HG02840 (cell line): ENCODE results near the gene TTLL7.
"Not testable (repeated sequence)": the region's sequence is repeated elsewhere in the genome, so short reads cannot be mapped to it uniquely, and the experiment has no call there.

ENCODE experiments used
- ATAC-seq: cut with Tn5 transposase; IDR thresholded peaks from one replicate; pipeline ENCODE4 v1.9.1; 2021; ENCODE audit warnings: mild to moderate bottlenecking, moderate library complexity, moderate number of reproducible peaks; ENCODE audit not compliant: unreplicated experiment, low FRiP score

The TTLL7 gene

DNA sequence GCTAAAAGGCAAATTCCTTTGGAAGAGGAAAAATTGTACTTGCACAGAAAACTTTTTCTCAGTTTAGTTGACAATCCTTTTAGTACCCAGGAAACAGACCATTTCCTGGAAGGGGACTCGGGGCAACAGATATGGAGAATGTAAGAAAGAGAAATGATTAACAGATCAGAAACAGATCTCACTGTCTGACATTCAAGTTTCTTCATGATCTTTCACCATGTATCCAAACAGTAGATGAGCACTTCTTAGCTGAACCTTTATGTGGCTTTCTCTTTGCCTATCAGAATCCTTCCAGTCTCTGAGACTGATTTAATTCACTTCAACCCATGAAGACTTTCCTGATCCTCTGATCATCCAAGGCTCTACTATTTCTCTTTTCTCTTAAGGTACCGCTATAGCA is 2.7 kb downstream of the TTLL7 start:
- no peak for ATAC-seq

DNA sequence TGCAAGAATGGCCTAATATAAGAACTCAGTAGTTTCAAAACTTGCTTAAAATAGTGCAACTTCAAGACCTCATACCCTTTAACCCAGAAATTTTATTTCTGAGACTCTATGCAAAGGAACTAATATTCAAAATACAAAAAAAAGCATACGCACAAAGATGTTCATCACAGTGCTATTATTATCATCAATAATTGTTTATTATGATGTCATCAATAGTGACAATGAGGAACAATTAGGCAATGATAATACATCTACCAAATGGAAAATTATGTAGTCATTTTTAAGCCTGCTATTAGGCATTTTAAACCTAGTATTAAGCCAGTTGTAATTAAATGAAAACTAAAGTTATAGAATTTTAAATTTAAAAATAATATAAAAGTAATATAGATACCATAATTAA is 3.3 kb downstream of the TTLL7 start:
- no peak for ATAC-seq

DNA sequence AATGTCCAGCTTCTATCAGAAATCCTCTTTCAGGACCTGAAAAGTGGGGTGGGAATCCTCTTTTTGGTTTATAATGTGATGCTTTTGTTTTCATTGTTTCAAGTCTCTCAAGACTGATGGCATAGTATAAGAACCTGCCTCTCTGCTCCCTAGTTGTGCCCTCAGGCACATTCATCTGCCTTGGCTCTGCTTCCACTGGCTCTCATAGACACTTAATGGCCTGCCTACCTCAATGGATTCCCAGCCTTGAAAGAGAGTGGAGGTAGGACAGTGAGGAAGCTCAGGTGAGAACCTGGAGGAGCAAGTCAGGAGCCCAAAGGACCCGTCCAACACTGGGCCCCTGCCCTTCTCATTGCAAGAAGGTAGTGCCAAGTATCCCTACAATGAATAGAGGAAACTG is 4.8 kb downstream of the TTLL7 start:
- ATAC-seq = no peak

DNA sequence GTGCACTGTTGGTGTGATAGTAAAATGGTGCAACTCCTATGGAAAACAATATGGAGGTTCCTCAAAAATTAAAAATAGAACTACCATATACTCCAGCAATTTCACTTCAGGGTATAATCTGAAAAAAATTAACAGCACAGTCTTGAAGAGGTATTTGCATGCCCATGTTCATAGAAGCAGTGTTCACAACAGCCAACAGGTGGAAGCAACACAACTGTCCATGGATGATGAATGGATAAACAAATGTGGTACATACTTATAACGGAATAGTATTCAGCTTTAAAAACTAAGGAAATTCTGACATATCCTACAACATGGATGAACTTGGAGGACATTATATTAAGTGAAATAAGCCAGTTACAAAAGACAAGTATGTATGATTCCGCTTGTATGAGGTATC is 8.2 kb downstream of the TTLL7 start:
- ATAC-seq = no peak

DNA sequence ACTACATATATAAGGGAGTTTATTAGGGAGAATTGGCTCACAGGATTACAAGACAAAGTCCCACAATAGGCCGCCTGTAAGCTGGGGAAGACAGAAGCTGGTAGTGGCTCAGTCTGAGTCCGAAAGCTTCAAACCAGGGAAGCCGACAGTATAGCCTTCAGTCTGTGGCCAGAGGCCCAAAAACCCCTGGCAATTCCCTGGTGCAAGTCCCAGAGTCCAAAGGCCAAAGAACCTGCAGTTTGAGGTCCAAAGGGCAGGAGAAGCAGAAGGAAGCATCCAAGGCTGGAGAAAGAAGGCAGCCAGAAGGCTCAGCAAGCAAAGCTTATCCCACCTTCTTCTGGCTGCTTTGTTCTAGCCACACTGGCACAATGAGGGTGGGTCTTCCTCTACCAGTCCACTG is 13.9 kb downstream of the TTLL7 start:
- ATAC-seq = no peak

DNA sequence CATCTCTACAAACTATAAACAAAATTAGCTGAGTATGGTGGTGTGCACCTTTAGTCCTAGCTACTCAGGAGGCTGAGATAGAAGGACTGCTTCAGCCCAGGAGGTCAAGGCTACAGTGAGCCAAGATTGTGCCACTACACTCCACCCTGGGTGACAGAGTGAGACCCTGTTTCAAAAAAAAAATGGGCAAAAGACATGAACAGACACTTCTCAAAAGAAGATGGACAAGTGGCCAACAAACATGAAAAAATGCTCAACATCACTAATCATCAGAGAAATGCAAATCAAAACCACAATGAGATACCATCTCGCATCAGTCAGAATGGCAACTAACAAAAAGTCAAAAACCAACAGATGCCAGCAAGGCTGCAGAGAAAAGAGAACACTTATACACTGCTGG is 15.0 kb downstream of the TTLL7 start:
- ATAC-seq = not testable (repeated sequence)

DNA sequence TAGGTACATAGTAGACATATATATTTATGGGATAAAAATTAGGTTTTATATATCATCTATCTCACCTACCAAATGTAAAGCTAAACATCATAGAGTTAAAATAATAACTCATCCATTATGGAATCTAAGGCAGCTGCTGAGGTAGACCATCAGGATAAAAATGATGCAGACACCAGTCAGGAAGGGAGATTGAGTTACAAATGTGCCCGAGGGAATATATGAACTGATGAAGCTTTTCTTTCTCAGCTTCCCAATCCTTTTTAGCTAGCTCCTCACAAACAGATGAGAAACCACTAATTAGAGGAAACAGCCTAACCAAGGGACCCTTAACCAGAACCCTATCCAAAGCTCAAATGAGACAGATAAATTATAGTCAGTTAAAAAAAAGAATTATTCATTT is 20.9 kb downstream of the TTLL7 start:
- ATAC-seq = no peak

DNA sequence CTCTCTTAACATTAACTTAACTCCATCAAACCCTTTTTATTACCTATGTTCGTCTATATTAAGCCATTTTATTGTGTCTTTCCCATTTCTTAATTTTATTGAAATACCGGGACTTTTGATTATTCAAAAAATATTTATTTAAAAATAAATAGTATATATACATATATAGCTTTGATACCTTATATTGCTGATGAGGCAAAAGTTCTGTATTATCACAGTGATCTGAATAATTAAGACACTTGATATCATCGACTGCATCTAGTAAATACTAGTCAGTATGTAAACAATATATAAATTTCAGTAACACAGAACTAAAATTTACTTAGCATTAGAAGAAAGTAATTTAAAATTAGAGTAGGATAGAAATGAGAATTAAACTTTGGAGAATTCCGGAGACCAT is 22.0 kb downstream of the TTLL7 start:
- ATAC-seq = no peak

DNA sequence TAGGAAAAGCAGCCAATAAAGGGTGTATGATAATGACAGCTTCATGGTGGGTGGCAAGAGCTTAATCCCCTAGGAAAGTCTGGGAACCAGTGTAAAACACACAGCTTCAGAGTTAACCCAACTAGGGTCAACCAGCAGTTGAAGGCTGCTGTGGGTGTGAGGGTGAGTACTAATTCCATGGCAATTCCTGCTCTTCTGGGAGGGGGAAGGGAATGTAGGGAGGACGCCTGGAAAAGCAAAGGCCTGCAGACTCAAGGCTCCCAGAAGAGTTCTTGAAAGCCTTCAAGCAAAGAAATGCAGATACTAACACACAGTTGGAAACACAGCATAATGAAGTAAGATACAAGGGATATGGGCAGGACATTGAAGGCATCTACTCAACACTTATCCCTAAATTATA is 28.1 kb downstream of the TTLL7 start:
- no peak for ATAC-seq

DNA sequence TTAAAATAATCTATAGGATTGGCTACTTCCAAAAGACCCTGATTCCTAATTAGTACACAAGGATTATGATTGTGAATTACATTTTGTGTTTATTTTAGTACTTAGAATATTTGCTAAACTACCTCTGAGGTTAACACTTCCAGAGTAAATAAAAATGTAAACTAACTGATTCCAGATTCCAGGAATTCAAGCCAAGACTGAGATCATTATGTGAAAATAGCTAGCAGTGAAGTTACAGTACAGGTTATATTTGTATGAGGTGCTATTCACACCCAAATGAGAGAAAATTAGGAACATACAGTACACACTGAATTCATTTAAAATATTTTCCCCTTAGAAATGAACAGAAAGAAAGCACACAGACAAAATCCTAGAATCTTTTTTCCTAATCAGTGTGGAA is 28.8 kb downstream of the TTLL7 start:
- no peak for ATAC-seq

DNA sequence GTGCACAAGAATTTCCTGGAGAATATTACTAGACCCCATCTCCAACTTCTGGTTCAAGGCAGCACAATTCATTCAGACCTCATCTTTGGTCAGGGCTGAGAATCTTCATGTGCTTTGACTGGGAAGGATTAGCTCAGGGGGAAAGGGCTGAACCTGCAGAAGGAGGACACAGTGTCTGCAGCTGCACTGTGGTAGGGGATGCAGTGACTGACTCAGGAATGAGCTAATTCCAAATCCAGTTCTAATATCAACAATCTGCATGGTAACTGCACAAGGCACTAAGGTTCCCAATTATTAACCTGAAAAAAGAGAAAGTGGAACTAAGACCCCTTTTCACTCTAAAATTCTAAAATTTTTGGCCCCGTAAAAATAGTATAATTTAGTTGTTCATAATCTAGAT is 31.6 kb downstream of the TTLL7 start:
- no peak for ATAC-seq

DNA sequence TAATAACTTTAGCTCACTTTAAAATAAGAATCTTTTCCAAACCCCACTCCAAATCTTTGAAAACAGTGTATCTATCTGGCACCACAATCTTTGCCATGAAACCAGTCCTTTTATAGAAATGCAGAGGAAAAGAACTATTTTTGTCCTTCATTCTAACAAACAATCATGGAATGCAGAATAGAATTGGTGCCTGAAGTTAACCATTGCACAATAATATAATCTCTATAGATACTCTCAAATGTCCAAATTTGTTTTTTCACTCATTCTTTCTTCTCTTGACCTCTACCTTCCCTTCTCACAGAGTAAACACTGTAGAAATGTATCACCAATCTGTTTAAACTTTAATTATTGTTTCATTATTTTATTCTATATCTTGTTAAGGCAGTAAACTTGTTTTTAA is 34.8 kb downstream of the TTLL7 start:
- no peak for ATAC-seq

DNA sequence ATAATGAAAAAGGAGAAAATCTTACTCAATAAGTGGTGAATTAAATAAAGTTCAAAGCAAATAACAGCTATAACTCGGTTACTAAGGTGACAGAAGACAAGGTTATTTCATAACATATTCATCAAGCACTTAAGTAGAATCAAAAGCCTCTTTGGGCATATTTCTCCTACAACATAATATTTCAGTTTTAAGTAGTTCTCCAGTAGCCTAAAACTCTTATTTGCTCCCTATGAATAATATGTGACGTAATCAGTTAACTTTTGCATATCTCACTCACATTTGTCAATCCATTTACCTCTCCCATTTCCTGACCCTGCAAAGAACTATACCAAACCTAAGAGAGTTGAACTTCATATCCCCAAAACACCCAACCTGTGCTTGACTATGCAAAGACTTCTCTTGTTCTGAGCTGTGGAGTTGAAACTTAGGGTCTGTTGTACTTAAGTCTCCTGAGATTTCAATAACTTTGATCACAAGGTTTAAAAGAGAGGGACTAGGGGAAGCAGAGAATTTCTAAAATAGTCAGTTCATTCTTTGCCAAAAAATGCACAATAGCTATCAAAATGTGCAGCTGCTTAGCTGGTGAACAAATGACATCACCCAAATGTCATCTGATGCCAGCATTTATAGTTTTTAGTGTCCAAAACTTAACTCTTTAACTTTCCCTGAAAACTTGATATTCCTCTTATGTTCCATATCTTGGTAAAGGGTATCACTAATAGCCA is 37.2 kb downstream of the TTLL7 start:
- no peak for ATAC-seq

DNA sequence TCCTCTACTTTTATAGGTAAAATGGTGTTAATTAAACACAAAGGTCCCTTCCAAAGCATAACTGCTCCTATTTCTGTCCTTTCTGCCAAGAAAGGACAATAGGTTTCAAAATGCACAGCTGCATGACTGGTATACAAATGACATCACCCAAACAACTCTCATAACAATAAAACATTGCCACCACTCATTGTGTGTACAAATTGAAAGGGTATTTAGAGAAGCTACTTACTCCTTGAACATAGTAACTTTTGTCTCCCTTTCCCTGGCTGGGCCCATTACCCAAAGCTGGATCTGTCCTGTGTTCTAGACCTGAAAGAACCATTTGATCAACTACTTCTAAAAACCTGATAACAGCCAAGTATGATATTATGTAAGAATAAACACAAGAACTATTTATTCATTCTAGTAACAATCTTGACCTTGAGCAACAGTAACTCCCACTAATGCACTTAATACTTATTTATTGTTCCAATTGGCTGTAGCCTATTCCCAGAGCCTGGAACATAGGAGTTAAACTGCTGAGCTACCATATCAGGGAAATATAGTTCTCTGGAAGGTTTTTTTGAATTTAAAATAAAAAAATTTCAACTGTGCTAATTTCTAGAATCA is 38.2 kb downstream of the TTLL7 start:
- ATAC-seq = no peak

DNA sequence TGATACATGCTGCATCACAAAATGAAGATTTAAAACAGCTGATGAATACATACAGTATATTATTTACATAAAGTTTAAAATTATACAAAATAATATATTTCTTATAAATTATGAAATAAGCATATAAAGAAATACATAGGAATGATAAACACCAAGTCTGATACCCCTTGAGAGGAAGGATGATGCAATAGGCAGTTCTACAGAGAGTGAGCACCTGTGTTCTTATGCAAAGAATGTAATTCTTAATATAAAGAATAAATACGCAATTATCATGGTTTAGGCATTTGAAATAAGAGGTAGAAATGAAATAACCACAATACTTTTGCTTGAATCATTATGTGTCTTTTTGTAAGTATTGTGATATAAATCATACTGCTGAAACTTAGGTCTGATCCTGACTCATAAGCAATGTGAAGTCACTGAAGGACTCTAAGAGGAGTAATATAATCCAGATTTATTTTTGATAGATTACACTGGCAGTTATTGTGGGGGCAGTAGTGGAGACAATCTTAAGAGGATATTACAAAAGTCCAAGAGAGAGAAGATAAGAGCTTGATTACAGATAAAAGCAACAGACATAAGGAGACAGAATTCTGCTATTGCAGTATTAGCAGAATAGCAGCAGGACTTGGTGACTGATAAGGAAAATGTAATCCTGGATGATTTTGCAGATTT is 39.0 kb downstream of the TTLL7 start:
- ATAC-seq = no peak

DNA sequence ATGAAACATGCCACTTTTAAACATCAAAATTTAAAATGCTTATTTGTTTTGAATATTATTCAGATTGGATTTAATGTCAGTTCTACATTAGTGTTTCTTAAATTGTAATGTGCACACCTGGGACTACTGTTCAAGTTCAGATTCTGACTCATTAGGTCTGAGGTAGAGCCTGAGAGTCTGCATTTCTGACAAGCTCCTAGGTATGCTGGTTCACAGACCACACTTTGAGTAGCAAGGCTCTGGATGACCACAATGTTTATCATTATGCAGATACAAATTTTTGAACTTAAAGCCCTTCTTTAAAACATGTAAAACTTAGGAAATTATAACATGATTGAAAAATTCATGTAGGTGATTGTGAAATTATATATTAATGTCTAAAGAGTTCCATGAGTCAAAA is 40.2 kb downstream of the TTLL7 start:
- ATAC-seq = no peak

DNA sequence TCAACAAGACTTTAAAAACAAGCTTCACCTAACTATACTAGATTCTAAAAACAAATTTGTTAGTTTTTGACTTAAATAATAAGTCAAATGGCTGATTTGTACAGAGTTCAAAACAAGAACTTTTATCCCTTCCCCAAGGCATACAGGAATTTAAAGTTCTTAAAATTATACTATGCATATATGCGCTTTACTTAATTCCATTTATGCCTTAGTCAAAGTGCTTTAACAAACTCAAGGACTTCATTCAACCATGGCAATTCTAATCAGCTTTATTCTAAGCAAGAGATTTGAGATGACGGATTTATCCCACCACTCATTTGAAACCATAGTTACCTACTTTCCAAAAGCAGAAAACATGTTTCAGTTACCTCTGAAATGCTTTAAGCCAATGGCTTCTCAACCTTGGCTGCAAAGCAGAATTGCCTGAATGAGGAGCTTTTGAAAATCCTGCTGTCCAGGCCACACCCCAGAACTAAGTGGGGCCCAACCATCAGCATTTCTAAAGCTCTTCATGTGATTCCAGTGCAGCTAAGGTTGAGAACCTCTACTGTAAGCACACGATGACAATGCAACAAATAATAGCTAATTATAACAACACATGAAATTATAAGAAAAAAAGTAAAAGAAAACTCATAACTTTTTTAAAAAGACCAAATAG is 44.6 kb downstream of the TTLL7 start:
- ATAC-seq = no peak

DNA sequence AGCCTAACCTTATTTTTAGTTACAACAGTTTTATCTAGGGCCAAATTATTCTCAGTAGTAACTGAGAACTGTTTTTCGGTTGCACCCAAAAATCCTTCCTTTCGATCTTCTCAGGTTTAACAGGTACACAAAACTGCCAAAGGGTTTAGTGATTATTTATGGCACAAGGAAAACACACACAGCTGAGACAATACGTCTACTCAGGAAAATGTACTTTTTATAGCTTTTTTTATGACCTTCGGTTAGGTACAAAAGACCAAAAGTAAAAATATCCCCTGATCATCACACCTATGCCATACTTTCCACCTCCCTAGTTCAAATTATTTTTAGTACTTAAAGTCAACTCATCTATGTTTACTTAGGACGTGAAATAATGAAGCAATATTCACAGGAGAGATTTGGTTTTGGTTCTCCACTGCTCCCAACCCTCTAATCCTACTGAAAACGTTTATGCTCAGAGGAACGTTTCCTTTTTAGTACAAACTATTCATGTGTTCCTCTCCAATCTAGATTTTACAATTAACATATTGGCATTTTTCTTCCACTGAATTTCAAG is 48.7 kb downstream of the TTLL7 start:
- no peak for ATAC-seq

DNA sequence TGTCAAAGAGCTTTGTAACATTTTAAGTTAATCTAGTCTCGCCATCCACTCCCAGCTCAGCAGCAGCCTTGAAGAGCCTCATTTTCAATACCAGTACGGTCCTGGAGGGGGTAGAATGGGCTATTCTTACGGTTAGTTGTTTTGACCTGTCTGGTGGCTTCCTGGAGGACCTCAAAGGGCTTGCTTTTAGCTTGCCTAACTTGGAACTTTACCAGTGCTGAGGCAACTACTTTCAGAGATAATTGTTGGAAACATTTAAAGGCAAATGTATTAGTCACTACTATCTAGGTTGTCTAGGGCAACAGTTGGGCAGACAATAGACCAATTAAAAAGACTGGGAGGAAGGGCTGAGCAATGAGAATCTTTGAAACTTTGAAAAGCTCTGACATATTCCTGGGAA is 56.0 kb downstream of the TTLL7 start:
- ATAC-seq = no peak

DNA sequence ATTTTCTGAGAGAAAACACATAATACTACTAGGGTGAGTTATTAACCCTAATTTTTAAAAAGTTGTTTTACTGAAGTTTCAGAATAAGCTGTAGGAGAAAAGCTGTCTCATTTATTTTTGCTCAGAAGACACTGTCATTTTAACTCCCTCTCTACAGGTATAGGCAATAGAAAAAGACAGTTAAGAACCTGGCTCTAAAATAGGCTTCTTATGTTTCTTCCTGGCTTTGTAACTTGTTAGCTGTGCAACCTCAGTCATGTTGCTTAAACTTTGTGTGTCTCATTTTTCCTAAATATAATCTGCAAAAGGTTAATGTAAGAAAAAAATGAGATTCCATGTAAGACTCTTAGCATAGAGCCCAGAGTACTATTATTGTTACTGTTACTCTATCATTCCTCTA is 64.4 kb downstream of the TTLL7 start:
- no peak for ATAC-seq

DNA sequence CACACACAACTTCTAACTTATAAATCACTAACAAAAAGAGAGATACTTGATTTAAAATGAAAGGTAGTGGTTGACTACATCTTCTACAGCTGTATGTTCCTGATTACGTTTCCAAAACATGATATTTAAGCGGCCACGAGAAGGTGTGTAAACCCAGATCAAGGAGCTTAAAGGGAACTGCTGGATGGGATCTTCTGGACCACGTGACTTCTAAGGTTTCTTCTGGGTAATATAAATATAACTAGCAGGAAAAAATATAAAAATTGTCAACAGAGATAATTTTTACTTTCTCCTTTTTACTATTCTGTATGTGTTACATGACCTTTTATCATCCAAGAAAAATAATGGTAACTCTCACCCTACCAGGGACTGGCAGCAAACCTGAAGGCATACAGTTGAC is 66.2 kb downstream of the TTLL7 start:
- ATAC-seq = no peak
